Colonic mucosa (tissue), 4 donors: ENCODE results near the gene SLC35E4. TPM values are rescaled to one million over a fixed set of nuclear protein-coding genes. Genes with fewer than 3 reads are reported as not detected.

Experiments
- DNase-seq: peaks from one replicate; pipeline ENCODE4 v3.0.0-alpha.2; 2020
- H3K27ac ChIP-seq: fragments of 200-600 bp; one replicate; pipeline ENCODE4 v1.8.0; 2021
- H3K27me3 ChIP-seq: fragments of 200-600 bp; one replicate; pipeline ENCODE4 v1.8.0; 2021
- H3K36me3 ChIP-seq: fragments of 200-600 bp; one replicate; pipeline ENCODE4 v1.8.0; 2021
- H3K4me1 ChIP-seq: fragments of 200-600 bp; one replicate; pipeline ENCODE4 v1.8.0; 2021; ENCODE audit warnings: mild to moderate bottlenecking
- H3K4me3 ChIP-seq: fragments of 200-600 bp; one replicate; pipeline ENCODE4 v1.8.0; 2021
- H3K9ac ChIP-seq, 2 donors: one replicate each; pipeline ENCODE4 v1.7.0; 2013; ENCODE audit warnings: control low read depth in 2 of 2, low read depth in 2 of 2, low read length in 2 of 2
- H3K9me3 ChIP-seq: fragments of 200-600 bp; one replicate; pipeline ENCODE4 v1.8.0; 2021
- intact Hi-C: fragments of 100-400 bp; cut with DNase I; formaldehyde crosslinking; loops from one replicate; pipeline ENCODE4 v1.14.1; 2022
- total RNA-seq, 2 donors: library from RNA; stranded (reverse); fragmentation: NEBNext Ultra II Directional in 1 of 2; extraction: Animal tissue kit (Norgen Biotek cat#: 25700) in 1 of 2; gene quantifications; one replicate each; pipeline ENCODE4 v1.2.1, GENCODE V29; 2021
- TF ChIP-seq, protein P1 (sequence below): fragments of 200-600 bp; IDR thresholded peaks from one replicate; pipeline ENCODE4 v1.8.0; 2022; ENCODE audit warnings: antibody characterized with exemption, mild to moderate bottlenecking
- donor health status: healthy.
- donor health status: DM: no; HTN: no; CAD: no.
- donor health status: DM: no; HTN: no; CAD: no.

SLC35E4 gene
- total RNA-seq, 2 donors from 2014 or later: 5.7 to 7.0 TPM

DNA sequence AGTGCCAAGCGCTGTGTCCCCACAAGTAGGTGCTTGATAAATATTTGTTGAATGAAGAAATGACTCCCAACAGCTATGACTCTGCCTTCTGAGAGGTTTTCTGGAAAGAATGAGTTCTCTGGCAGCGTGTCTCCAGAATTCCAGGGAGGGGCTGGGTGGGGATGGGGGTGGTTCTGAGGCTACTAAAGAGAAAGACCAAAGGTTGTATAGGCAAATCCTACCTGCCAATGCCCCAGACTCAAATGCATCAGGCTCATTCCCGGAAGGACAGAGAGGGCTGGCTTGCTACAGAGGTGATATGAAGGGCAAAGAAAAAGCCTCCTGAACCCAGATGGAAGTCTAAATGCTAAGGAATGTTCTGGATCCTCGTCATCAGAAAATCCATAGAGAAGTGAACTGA lies 30.2 kb downstream of the SLC35E4 start:
- peak; percentile 61 for DNase-seq
- H3K4me3 ChIP-seq: no peak overlapping the region
- H3K27ac ChIP-seq: peak overlapping the region; percentile 90

DNA sequence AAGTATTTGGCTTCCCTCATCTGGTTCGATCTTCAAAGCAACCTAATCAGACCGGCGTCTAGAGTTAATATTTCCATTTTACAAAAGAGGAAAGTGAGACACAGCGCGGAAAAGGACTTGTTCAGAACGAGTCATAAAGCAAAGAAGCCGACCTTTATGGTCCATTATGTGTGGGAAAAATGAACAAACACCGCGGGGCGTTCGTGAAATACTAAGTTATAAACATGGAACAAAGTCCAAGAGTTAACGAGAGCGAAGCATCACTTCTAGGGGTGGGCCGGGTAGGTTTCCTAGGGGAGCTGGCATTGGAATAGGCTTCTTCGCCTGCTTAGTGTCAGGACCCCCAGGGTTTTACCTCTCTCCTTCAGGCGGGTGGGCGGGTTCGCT lies 31.5 kb downstream of the SLC35E4 start:
- peak overlapping the region; percentile 90 for H3K27ac ChIP-seq
- peak overlapping the region; percentile 69 for H3K4me3 ChIP-seq
- H3K36me3 ChIP-seq: no peaks in the 10 kb centered on the region
- peak; percentile 80 for DNase-seq
- TF ChIP-seq, protein P1, sequence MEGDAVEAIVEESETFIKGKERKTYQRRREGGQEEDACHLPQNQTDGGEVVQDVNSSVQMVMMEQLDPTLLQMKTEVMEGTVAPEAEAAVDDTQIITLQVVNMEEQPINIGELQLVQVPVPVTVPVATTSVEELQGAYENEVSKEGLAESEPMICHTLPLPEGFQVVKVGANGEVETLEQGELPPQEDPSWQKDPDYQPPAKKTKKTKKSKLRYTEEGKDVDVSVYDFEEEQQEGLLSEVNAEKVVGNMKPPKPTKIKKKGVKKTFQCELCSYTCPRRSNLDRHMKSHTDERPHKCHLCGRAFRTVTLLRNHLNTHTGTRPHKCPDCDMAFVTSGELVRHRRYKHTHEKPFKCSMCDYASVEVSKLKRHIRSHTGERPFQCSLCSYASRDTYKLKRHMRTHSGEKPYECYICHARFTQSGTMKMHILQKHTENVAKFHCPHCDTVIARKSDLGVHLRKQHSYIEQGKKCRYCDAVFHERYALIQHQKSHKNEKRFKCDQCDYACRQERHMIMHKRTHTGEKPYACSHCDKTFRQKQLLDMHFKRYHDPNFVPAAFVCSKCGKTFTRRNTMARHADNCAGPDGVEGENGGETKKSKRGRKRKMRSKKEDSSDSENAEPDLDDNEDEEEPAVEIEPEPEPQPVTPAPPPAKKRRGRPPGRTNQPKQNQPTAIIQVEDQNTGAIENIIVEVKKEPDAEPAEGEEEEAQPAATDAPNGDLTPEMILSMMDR: no peak
- intact Hi-C loops: no loop called here
- H3K9ac ChIP-seq: peak overlapping the region; percentile 79 to 83
- no peaks in the 10 kb centered on the region for H3K27me3 ChIP-seq
- H3K9me3 ChIP-seq: no peaks in the 10 kb centered on the region
- no peaks in the 10 kb centered on the region for H3K4me1 ChIP-seq

More for the DNA sequence above, 30.2 kb downstream of the SLC35E4 start:
- TF ChIP-seq, protein P1: no peak
- peak overlapping the region in 1 of 2 donors; percentile 79 for H3K9ac ChIP-seq
- intact Hi-C loops: no loop called here
- H3K27me3 ChIP-seq: no peaks in the 10 kb centered on the region
- H3K4me1 ChIP-seq: no peaks in the 10 kb centered on the region
- H3K36me3 ChIP-seq: no peaks in the 10 kb centered on the region
- no peaks in the 10 kb centered on the region for H3K9me3 ChIP-seq

DNA sequence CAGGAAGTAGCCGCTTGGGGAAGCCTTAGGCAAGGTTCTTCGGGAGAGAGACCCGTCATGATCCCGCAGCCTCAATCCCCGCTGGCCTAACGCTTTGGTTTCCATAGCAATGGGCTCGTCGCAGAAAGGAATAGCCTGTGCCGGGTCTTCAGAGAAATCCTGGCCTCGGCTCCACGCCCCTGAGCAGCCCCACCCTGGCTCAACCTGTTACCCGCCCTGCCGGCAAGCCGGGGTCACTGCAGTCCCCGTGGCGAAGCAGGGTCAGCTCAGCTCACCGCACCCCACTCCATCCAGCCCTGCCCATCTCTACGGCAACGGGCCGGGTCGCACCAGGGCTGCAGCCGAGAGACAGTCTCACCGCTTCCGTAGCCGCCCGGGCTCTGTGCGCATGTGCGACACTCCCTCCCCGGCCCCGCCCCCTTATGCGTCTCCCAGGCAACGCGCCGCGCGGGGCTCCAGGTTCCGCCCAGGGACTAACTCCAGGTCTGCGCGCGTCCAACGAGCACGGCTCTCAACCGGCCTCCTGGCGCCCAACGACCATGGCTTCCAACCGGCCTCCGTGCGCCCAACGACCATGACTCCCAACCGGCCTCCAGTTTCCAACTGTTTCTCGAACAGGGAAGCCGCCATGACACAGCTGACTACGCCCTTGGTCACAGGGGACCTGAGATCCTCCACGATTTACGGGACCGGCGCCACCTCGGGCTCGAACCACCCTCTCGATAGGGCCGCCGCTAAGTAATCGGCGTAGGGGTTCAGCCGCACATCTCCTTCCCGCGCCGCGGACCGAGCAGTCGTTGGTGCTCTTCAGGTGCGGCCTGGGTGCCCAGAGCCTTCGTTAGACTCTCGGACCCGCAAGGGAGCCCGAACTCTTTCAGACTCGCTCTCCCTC lies 32.2 kb downstream of the SLC35E4 start, which contains the start of gene DUSP18:
Gene DUSP18 (minus strand): TSS at position 382 of the 892 bp plus-strand sequence. CDS start 3,872 bp downstream, outside the sequence.
- peak within 1 kb of the TSS; percentile 69 for H3K4me3 ChIP-seq
- H3K4me1 ChIP-seq: no peaks in the 10 kb centered on the region
- intact Hi-C loops: no loop called here
- H3K27ac ChIP-seq: peak within 1 kb of the TSS; percentile 90
- no peaks in the 10 kb centered on the region for H3K27me3 ChIP-seq
- H3K9ac ChIP-seq: peak within 1 kb of the TSS; percentile 79 to 83
- TF ChIP-seq, protein P1: peak; percentile 42
- H3K9me3 ChIP-seq: no peaks in the 10 kb centered on the region
- no peaks in the 10 kb centered on the region for H3K36me3 ChIP-seq
- peak; percentile 97 for DNase-seq

DNA sequence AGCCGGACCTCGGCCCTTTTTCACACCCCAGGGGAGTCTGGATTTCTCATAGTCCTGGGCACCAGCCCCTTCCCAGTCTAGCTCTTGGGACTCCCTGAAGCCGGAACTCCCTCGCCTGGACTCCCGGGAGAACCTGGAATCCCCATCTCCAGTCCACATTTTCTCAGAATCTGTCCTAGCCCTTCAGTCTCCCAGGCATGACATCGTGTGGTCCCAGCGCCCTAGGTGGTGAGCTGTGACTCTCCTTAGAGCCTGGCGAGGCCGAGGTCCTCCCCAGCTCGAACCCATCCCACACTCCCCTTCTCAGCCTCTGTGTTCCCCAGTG lies 32.8 kb downstream of the SLC35E4 start:
- H3K36me3 ChIP-seq: no peaks in the 10 kb centered on the region
- TF ChIP-seq, protein P1: no peak
- no peaks in the 10 kb centered on the region for H3K9me3 ChIP-seq
- peak overlapping the region; percentile 90 for H3K27ac ChIP-seq
- peak overlapping the region; percentile 78 to 79 for H3K9ac ChIP-seq
- peak overlapping the region; percentile 69 for H3K4me3 ChIP-seq
- no peak for DNase-seq
- H3K27me3 ChIP-seq: no peaks in the 10 kb centered on the region
- intact Hi-C loops: no loop called here
- no peaks in the 10 kb centered on the region for H3K4me1 ChIP-seq

DNA sequence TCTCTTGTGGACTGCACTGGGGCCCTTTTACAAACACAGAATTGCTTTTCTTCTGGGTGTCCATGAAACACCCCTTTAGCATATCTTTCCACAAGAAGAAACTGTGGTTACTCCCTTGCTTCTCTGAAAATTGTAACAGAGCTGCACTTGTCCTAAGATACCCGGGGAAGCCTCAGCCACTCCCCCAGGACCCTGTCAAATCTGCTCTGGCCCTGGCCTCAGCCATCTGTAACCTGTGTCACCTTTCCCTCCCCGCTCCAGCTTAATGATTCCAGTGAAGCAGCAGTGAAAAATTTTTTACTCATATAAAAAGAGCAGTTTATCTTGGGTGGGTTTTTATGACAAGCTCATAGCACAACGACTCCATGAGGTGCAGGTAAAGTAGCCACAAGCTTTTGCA lies 35.5 kb downstream of the SLC35E4 start:
- no peak overlapping the region for H3K4me3 ChIP-seq
- no peak overlapping the region for H3K9ac ChIP-seq
- H3K9me3 ChIP-seq: no peaks in the 10 kb centered on the region
- no peaks in the 10 kb centered on the region for H3K27me3 ChIP-seq
- no peaks in the 10 kb centered on the region for H3K4me1 ChIP-seq
- no peak overlapping the region for H3K27ac ChIP-seq
- intact Hi-C loops: no loop called here
- no peaks in the 10 kb centered on the region for H3K36me3 ChIP-seq
- TF ChIP-seq, protein P1: no peak
- DNase-seq: no peak
